SU-DHL-6 (cell line): ENCODE data around the gene KCTD18.

Source experiments
- EZH2phosphoT487 ChIP-seq: fragments of 200-600 bp; sonication (generic), shearing (Covaris generic); conservative IDR thresholded peaks from 2 replicates; pipeline ENCODE4 v1.6.1; 2018; ENCODE audit warnings: mild to moderate bottlenecking, antibody characterized with exemption, low read length, moderate library complexity, mixed read lengths
- TF ChIP-seq, protein P1 (sequence below): fragments of 200-600 bp; sonication (generic); IDR thresholded peaks from one replicate; pipeline ENCODE4 v1.5.1; 2017; ENCODE audit warnings: antibody characterized with exemption, mild to moderate bottlenecking, low read length, moderate library complexity; ENCODE audit not compliant: insufficient read depth, poor library complexity, severe bottlenecking

DNA sequence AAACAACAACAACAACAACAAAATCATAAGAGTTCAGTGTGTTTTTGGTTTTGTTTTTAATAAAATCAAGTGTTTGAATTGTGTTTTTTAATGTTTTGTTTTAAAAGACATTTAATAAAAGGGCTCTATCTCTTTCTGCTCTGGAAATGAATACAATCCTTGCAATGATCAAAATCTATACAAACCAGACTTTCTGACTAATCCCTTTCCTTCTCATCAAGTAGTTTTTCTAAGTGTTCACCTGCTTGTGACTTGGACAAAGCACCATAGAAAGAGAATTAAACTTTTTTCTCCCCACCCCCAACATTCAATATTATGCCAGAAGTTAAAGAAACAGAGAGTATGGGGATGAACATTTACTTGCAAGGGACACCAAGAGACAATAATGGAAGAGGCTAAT, 61.4 kb downstream of the KCTD18 start:
- TF ChIP-seq, protein P1, sequence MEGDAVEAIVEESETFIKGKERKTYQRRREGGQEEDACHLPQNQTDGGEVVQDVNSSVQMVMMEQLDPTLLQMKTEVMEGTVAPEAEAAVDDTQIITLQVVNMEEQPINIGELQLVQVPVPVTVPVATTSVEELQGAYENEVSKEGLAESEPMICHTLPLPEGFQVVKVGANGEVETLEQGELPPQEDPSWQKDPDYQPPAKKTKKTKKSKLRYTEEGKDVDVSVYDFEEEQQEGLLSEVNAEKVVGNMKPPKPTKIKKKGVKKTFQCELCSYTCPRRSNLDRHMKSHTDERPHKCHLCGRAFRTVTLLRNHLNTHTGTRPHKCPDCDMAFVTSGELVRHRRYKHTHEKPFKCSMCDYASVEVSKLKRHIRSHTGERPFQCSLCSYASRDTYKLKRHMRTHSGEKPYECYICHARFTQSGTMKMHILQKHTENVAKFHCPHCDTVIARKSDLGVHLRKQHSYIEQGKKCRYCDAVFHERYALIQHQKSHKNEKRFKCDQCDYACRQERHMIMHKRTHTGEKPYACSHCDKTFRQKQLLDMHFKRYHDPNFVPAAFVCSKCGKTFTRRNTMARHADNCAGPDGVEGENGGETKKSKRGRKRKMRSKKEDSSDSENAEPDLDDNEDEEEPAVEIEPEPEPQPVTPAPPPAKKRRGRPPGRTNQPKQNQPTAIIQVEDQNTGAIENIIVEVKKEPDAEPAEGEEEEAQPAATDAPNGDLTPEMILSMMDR = no peak
- no peak for TF ChIP-seq EZH2phosphoT487
